HG02870 (cell line): Measurements from ENCODE around the gene PALM.
"Not testable (repeated sequence)": the region's sequence is repeated elsewhere in the genome, so short reads cannot be mapped to it uniquely, and the experiment has no call there.

Experiments
- ATAC-seq: cut with Tn5 transposase; IDR thresholded peaks from one replicate; pipeline ENCODE4 v1.9.1; 2021; ENCODE audit warnings: mild to moderate bottlenecking, moderate library complexity; ENCODE audit not compliant: unreplicated experiment

The PALM gene

GRCh38 chr19:729965-730668 is 21.4 kb downstream of the PALM start:
- no peak for ATAC-seq

- no peak for ATAC-seq
Observed at GRCh38 chr19:731000-731399, 22.3 kb downstream of the PALM start.

- no peak for ATAC-seq
Observed at GRCh38 chr19:732148-733069, 23.7 kb downstream of the PALM start.

GRCh38 chr19:734716-735115 is 26.0 kb downstream of the PALM start:
- ATAC-seq, result no peak

GRCh38 chr19:736125-736524 is 27.4 kb downstream of the PALM start:
- no peak for ATAC-seq

- ATAC-seq, result no peak
Observed at GRCh38 chr19:737591-738093, 28.9 kb downstream of the PALM start.

GRCh38 chr19:738509-739128 is 29.9 kb downstream of the PALM start:
- no peak for ATAC-seq

GRCh38 chr19:739998-740715 is 31.4 kb downstream of the PALM start:
- no peak for ATAC-seq

- ATAC-seq, result not testable (repeated sequence)
Observed at GRCh38 chr19:740816-741505, 32.2 kb downstream of the PALM start.

GRCh38 chr19:741506-742131 is 32.9 kb downstream of the PALM start:
- ATAC-seq, result no peak

- ATAC-seq, result no peak
Observed at GRCh38 chr19:742540-743075, 33.9 kb downstream of the PALM start.

GRCh38 chr19:743168-743687 is 34.5 kb downstream of the PALM start:
- no peak for ATAC-seq

- ATAC-seq, result not testable (repeated sequence)
Observed at GRCh38 chr19:745138-745537, 36.4 kb downstream of the PALM start.

- ATAC-seq, result no peak
Observed at GRCh38 chr19:746208-746819, 37.6 kb downstream of the PALM start.

- ATAC-seq, result no peak
Observed at GRCh38 chr19:746956-747355, 38.2 kb downstream of the PALM start.

- no peak for ATAC-seq
Observed at GRCh38 chr19:747432-748273, 38.9 kb downstream of the PALM start.

GRCh38 chr19:748274-748598 is 39.5 kb downstream of the PALM start:
- ATAC-seq, result no peak

- no peak for ATAC-seq
Observed at GRCh38 chr19:749811-750210, 41.1 kb downstream of the PALM start.
